A673 (cell line): ENCODE data around the gene LRRK1. TPM values are rescaled to one million over a fixed set of nuclear protein-coding genes. Genes with fewer than 3 reads are reported as not detected.

Source experiments
- BruUV-seq: library from RNA; stranded (reverse); fragments of 400-500 nt; replicated peaks from 2 replicates; lab custom pipeline; 2021; lab: Mats Ljungman, UMichigan
- CTCF ChIA-PET: fragments of 300-600 bp; sonication (Branson Sonifier 250); formaldehyde crosslinking; loops from one replicate; lab custom pipeline; 2022; ENCODE audit warnings: antibody characterized with exemption; lab: Charles Lee
- POLR2A ChIA-PET: fragments of 300-600 bp; sonication (Branson Sonifier 250); formaldehyde crosslinking; loops from one replicate; lab custom pipeline; 2022; ENCODE audit warnings: antibody characterized with exemption; ENCODE audit not compliant: low non-redundant PET; lab: Charles Lee
- DNase-seq: peaks from one replicate; pipeline ENCODE4 v3.0.0-alpha.2; 2015; ENCODE audit warnings: low spot score
- H3K27ac ChIP-seq: fragments of 200-600 bp; sonication (generic); 2 replicates; pipeline ENCODE4 v1.5.1; 2016; ENCODE audit warnings: mixed run types, low read depth, mild to moderate bottlenecking, mixed read lengths, antibody characterized with exemption, low read length; ENCODE audit not compliant: poor library complexity, severe bottlenecking
- H3K27me3 ChIP-seq: fragments of 200-600 bp; sonication (generic); replicated peaks from 2 replicates; pipeline ENCODE4 v1.6.1; 2017; ENCODE audit warnings: mixed run types, low read depth, mild to moderate bottlenecking, mixed read lengths, antibody characterized with exemption, low read length; ENCODE audit not compliant: insufficient read depth, poor library complexity
- H3K36me3 ChIP-seq: fragments of 200-600 bp; sonication (generic); 2 replicates; pipeline ENCODE4 v1.6.1; 2016; ENCODE audit warnings: mixed run types, mild to moderate bottlenecking, mixed read lengths, antibody characterized with exemption, low read length; ENCODE audit not compliant: insufficient read depth, poor library complexity, severe bottlenecking
- H3K4me1 ChIP-seq: fragments of 200-600 bp; sonication (generic); 2 replicates; pipeline ENCODE4 v1.6.1; 2017; ENCODE audit warnings: mixed run types, mild to moderate bottlenecking, mixed read lengths, antibody characterized with exemption, low read length; ENCODE audit not compliant: insufficient read depth, poor library complexity, severe bottlenecking
- H3K4me3 ChIP-seq: fragments of 200-600 bp; sonication (generic); 2 replicates; pipeline ENCODE4 v1.5.1; 2016; ENCODE audit warnings: low read depth, mixed run types, mild to moderate bottlenecking, mixed read lengths, low read length; ENCODE audit not compliant: poor library complexity, severe bottlenecking
- H3K9me3 ChIP-seq: fragments of 200-600 bp; sonication (generic); 2 replicates; pipeline ENCODE4 v1.6.1; 2016; ENCODE audit warnings: mixed run types, low read depth, mild to moderate bottlenecking, mixed read lengths, antibody characterized with exemption, low read length; ENCODE audit not compliant: poor library complexity, severe bottlenecking
- EZH2 ChIP-seq: fragments of 200-600 bp; sonication (generic); IDR thresholded peaks from 2 replicates; pipeline ENCODE4 v1.6.1; 2017; ENCODE audit warnings: borderline replicate concordance, low read depth, mild to moderate bottlenecking, mixed read lengths, antibody characterized with exemption, low read length; ENCODE audit not compliant: poor library complexity, severe bottlenecking
- intact Hi-C: fragments of 100-400 bp; cut with micrococcal nuclease; formaldehyde crosslinking; loops from one replicate; pipeline ENCODE4 v1.10.0; 2022; ENCODE audit not compliant: unreplicated experiment
- total RNA-seq: library from RNA; stranded (reverse); gene quantifications from 2 replicates; pipeline ENCODE4 v1.2.3, GENCODE V29; 2021
- TF ChIP-seq, protein P1 (sequence below): fragments of 300-800, 200-600 bp; sonication (generic); conservative IDR thresholded peaks from 2 replicates; pipeline ENCODE4 v1.5.1; 2017; ENCODE audit warnings: low read depth, mild to moderate bottlenecking, antibody characterized with exemption, low read length, moderate library complexity, mixed read lengths

The LRRK1 gene
- total RNA-seq, 1 experiment from 2014 or later, result 7.7 TPM

DNA sequence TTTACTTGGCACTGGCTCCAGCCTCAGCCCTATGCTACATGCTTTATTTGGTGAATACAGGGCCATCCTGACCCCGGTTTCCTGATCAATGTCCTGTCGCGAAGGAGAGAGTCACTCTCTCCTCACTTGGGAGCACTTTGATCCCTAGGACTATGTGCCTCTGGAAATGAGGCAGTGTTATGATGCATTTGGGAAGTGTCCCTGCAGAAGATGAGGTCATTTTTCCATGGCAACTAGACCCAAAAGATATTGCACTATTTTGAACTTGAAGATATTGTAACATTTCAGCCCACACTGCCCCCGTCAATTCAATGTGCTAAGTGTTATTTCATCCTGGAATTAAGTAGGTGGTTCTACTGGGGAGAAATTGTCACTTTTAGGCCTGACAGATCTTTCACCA lies 68.0 kb downstream of the LRRK1 start:
- H3K27me3 ChIP-seq, result no peaks in the 10 kb centered on the region
- H3K27ac ChIP-seq, result no peak overlapping the region
- intact Hi-C loops, result no loop called here
- DNase-seq, result no peak
- CTCF ChIA-PET, result no interaction called here
- no peaks in the 10 kb centered on the region for H3K9me3 ChIP-seq
- H3K36me3 ChIP-seq, result no peaks in the 10 kb centered on the region
- POLR2A ChIA-PET, result no interaction called here
- no peak overlapping the region for H3K4me3 ChIP-seq
- TF ChIP-seq EZH2, result no peak
- TF ChIP-seq, protein P1, sequence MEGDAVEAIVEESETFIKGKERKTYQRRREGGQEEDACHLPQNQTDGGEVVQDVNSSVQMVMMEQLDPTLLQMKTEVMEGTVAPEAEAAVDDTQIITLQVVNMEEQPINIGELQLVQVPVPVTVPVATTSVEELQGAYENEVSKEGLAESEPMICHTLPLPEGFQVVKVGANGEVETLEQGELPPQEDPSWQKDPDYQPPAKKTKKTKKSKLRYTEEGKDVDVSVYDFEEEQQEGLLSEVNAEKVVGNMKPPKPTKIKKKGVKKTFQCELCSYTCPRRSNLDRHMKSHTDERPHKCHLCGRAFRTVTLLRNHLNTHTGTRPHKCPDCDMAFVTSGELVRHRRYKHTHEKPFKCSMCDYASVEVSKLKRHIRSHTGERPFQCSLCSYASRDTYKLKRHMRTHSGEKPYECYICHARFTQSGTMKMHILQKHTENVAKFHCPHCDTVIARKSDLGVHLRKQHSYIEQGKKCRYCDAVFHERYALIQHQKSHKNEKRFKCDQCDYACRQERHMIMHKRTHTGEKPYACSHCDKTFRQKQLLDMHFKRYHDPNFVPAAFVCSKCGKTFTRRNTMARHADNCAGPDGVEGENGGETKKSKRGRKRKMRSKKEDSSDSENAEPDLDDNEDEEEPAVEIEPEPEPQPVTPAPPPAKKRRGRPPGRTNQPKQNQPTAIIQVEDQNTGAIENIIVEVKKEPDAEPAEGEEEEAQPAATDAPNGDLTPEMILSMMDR, result no peak
- BruUV-seq, result no TSS peak
- no peaks in the 10 kb centered on the region for H3K4me1 ChIP-seq

DNA sequence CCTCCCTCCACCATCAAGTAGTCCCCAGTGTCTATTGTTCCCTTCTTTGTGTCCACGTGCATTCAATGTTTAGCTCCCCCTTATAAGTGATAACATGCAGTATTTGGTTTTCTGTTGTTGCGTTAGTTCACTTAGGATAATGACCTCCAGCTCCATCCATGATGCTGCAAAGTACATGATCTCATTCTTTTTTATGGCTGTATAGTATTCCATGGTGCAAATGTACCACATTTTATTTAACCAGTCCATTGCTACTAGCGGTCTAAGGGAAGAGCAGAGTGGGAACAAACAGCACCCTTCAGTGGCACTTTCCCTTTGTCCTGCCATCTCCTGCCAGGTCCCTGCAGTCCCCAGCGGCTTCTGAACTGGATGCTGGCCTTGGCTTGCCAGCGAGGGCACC lies 69.1 kb downstream of the LRRK1 start:
- no peak for DNase-seq
- H3K27ac ChIP-seq, result no peak overlapping the region
- TF ChIP-seq, protein P1, result no peak
- TF ChIP-seq EZH2, result no peak
- ChIA-PET CTCF (no interaction called here), POLR2A (no interaction called here)
- no peak overlapping the region for H3K4me3 ChIP-seq
- BruUV-seq, result no TSS peak
- H3K9me3 ChIP-seq, result no peaks in the 10 kb centered on the region
- no peaks in the 10 kb centered on the region for H3K4me1 ChIP-seq
- no peaks in the 10 kb centered on the region for H3K36me3 ChIP-seq
- intact Hi-C loops, result no loop called here
- H3K27me3 ChIP-seq, result no peaks in the 10 kb centered on the region

DNA sequence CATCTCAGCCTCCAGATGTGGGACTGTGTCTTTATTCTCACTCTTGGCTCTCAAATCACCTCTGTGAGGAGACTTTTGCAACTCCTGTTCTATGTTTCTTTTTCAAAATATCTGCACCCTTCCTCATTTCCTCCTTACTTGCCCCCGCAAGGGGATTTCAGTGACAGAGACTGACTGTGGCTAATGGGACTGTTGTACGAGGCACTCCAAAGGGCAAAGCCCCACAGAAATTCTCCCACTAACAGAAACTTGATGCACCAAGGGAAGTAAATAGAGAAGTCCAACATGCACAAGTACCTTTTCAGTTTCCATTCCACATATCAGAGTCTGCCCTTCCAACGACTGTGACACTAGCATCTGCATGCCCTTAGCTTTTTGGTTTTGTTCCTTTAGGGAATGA lies 69.7 kb downstream of the LRRK1 start:
- DNase-seq, result no peak
- H3K27ac ChIP-seq, result no peak overlapping the region
- intact Hi-C loops, result no loop called here
- no TSS peak for BruUV-seq
- H3K9me3 ChIP-seq, result no peaks in the 10 kb centered on the region
- H3K4me1 ChIP-seq, result no peaks in the 10 kb centered on the region
- ChIA-PET POLR2A (no interaction called here), CTCF (no interaction called here)
- H3K36me3 ChIP-seq, result no peaks in the 10 kb centered on the region
- no peaks in the 10 kb centered on the region for H3K27me3 ChIP-seq
- H3K4me3 ChIP-seq, result no peak overlapping the region
- TF ChIP-seq EZH2, result no peak
- TF ChIP-seq, protein P1, result no peak
